Hepatocyte (in vitro differentiated cells): ENCODE results near the gene CNP. TPM values are rescaled to one million over a fixed set of nuclear protein-coding genes. Genes with fewer than 3 reads are reported as not detected.

Experiments used
- DNase-seq: peaks from one replicate; pipeline ENCODE4 v3.0.0-alpha.2; 2016; ENCODE audit warnings: low spot score
- H2AFZ ChIP-seq: fragments of 200-600 bp; sonication (generic); 2 replicates; pipeline ENCODE4 v1.6.0; 2016; ENCODE audit warnings: antibody characterized with exemption, mild to moderate bottlenecking
- H3K27ac ChIP-seq: fragments of 200-600 bp; sonication (generic); 2 replicates; pipeline ENCODE4 v1.5.1; 2016; ENCODE audit warnings: mild to moderate bottlenecking
- H3K27me3 ChIP-seq: fragments of 200-600 bp; sonication (generic); 2 replicates; pipeline ENCODE4 v1.6.1; 2016
- H3K36me3 ChIP-seq: fragments of 200-600 bp; sonication (generic); replicated peaks from 2 replicates; pipeline ENCODE4 v1.5.1; 2016; ENCODE audit warnings: low read depth; ENCODE audit not compliant: insufficient read depth
- H3K4me1 ChIP-seq: fragments of 200-600 bp; sonication (generic); 2 replicates; pipeline ENCODE4 v1.5.1; 2016; ENCODE audit warnings: mild to moderate bottlenecking, moderate library complexity; ENCODE audit not compliant: insufficient read depth
- H3K4me2 ChIP-seq: fragments of 200-600 bp; sonication (generic); 2 replicates; pipeline ENCODE4 v1.6.0; 2016
- H3K4me3 ChIP-seq: fragments of 200-600 bp; sonication (generic); 2 replicates; pipeline ENCODE4 v1.5.1; 2016; ENCODE audit warnings: mild to moderate bottlenecking
- H3K79me2 ChIP-seq: fragments of 200-600 bp; sonication (generic); 2 replicates; pipeline ENCODE4 v1.6.0; 2017; ENCODE audit warnings: mild to moderate bottlenecking
- H3K9me2 ChIP-seq: fragments of 200-600 bp; sonication (generic); replicated peaks from 2 replicates; pipeline ENCODE4 v1.6.0; 2017; ENCODE audit warnings: mild to moderate bottlenecking; ENCODE audit not compliant: insufficient read depth
- H3K9me3 ChIP-seq: fragments of 200-600 bp; sonication (generic); 2 replicates; pipeline ENCODE4 v1.5.1; 2016; ENCODE audit warnings: low read depth, mild to moderate bottlenecking
- H4K20me1 ChIP-seq: fragments of 200-600 bp; sonication (generic); 2 replicates; pipeline ENCODE4 v1.6.0; 2016; ENCODE audit warnings: mild to moderate bottlenecking; ENCODE audit not compliant: insufficient read depth, poor library complexity, severe bottlenecking
- EZH2 ChIP-seq: fragments of 200-600 bp; sonication (generic); IDR thresholded peaks from 2 replicates; pipeline ENCODE4 v1.6.1; 2016; ENCODE audit warnings: antibody characterized with exemption, mild to moderate bottlenecking, borderline replicate concordance
- EZH2phosphoT487 ChIP-seq: fragments of 200-600 bp; sonication (generic); IDR thresholded peaks from one replicate; pipeline ENCODE4 v1.6.1; 2018; ENCODE audit warnings: antibody characterized with exemption, mild to moderate bottlenecking, low read depth, moderate library complexity; ENCODE audit not compliant: unreplicated experiment, severe bottlenecking
- WGBS: methylation state at CpG from one replicate; pipeline ENCODE4 v1.1.6; 2016; ENCODE audit warnings: low lambda C conversion rate; ENCODE audit errors: missing lambda C conversion rate; 5-methylcytosine and 5-hydroxymethylcytosine counted together
- polyA plus RNA-seq: library from polyadenylated mRNA; unstranded; fragments of >200 nt; fragmentation: Nextera tagmentation; extraction: Ambion mirVana; gene quantifications from 2 replicates; pipeline ENCODE4 v1.2.1, GENCODE V29; 2016
- total RNA-seq: library from RNA; depleted of rRNA; stranded (reverse); fragments of >200 nt; gene quantifications from 2 replicates; pipeline ENCODE4 v1.2.3, GENCODE V29; 2014
- TF ChIP-seq, protein P1 (sequence below): fragments of 200-600 bp; sonication (generic); IDR thresholded peaks from 2 replicates; pipeline ENCODE4 v1.5.1; 2016; ENCODE audit warnings: antibody characterized with exemption, mild to moderate bottlenecking; ENCODE audit not compliant: poor library complexity

Gene CNP
- total RNA-seq: 59.8 and 61.4 TPM in 2 replicates
- polyA plus RNA-seq: 77.7 and 97.0 TPM in 2 replicates

DNA sequence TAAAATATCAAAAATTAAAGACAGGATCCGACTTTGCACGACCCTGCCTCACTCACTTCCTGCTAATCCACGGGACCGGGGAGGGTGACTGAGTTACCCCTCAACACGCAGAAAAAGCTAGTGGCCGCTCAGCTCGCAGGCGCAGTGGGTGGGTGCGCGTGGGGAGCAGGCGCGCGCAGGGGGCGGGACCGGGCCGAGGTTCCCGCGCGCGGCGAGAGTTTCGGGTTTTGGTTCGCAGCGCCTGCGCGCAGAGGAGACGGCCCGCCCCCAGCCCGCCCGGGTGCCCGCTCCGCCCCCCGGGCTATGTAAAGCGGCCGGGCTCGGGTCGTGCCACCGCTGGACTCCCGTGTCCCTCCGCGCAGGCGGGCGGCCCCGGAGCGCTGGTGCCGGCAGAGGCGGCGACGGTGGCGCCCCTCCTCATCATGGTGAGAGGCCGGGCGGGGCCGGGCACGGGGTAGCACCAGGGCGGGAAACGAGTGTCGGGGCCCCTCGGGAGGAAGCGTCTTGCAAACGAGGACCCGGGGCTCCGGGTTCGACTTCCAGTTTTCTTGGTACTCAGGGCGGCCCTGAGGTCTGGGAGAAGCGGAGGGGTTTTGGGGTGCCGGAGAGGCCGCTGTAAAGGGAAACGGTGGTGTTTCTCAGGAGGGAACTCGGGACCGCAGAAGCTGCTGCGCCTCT, at the start of gene CNP:
Gene CNP (plus strand): TSS at position 333 of the 678 bp plus-strand sequence. CDS start 90 bp downstream, at position 423.
- no peaks in the 10 kb centered on the region for H3K9me2 ChIP-seq
- H3K4me3 ChIP-seq: peak within 1 kb of the TSS; percentile 71
- H3K36me3 ChIP-seq: no peaks in the 10 kb centered on the region
- H3K27me3 ChIP-seq: no peaks in the 10 kb centered on the region
- H3K4me2 ChIP-seq: peak within 1 kb of the TSS; percentile 92
- H3K9me3 ChIP-seq: no peaks in the 10 kb centered on the region
- peak; percentile 97 for DNase-seq
- H3K4me1 ChIP-seq: peaks cover 17% of the 10 kb centered on the region
- TF ChIP-seq EZH2 (no peak), EZH2phosphoT487 (no peak)
- TF ChIP-seq, protein P1, sequence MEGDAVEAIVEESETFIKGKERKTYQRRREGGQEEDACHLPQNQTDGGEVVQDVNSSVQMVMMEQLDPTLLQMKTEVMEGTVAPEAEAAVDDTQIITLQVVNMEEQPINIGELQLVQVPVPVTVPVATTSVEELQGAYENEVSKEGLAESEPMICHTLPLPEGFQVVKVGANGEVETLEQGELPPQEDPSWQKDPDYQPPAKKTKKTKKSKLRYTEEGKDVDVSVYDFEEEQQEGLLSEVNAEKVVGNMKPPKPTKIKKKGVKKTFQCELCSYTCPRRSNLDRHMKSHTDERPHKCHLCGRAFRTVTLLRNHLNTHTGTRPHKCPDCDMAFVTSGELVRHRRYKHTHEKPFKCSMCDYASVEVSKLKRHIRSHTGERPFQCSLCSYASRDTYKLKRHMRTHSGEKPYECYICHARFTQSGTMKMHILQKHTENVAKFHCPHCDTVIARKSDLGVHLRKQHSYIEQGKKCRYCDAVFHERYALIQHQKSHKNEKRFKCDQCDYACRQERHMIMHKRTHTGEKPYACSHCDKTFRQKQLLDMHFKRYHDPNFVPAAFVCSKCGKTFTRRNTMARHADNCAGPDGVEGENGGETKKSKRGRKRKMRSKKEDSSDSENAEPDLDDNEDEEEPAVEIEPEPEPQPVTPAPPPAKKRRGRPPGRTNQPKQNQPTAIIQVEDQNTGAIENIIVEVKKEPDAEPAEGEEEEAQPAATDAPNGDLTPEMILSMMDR: no peak
- peak within 1 kb of the TSS; percentile 93 for H3K27ac ChIP-seq
- peak within 1 kb of the TSS; percentile 75 for H2AFZ ChIP-seq
- under 1% methylated on average over 37 of the region's 71 CpGs for WGBS
- H3K79me2 ChIP-seq: peaks cover 46% of the 10 kb centered on the region
- H4K20me1 ChIP-seq: peaks cover 6% of the 10 kb centered on the region

DNA sequence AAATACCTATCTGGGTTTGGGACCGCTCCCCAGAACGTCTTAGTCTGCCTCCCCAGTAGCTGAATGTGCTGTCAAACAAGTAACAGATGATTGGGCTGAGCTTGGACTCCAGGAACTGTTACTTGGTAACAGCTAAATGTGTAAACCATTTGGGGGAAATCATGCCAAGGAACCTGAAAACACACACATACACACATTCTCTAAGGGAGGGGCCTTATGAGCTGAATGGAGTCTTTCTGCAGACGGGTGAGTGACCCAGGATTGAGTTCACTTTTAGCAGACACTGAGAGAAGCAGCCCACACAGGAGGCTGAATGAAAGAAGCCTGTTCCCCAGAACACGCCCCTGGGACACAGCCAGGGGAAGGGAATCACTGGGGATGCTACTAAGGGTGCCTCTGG, 49.4 kb upstream of the CNP start:
- Histone ChIP-seq H2AFZ (no peak overlapping the region), H3K27me3 (no peaks in the 10 kb centered on the region), H3K9me3 (no peaks in the 10 kb centered on the region), H4K20me1 (peaks cover 53% of the 10 kb centered on the region), H3K79me2 (peaks cover 64% of the 10 kb centered on the region), H3K27ac (peak overlapping the region; percentile 80), H3K9me2 (no peaks in the 10 kb centered on the region), H3K4me3 (peak overlapping the region; percentile 76), H3K4me1 (peaks cover 52% of the 10 kb centered on the region), H3K4me2 (peak overlapping the region; percentile 90), H3K36me3 (no peaks in the 10 kb centered on the region)
- peak; percentile 39 for DNase-seq
- WGBS: 35% methylated on average over 4 of the region's 4 CpGs
- TF ChIP-seq EZH2phosphoT487 (no peak), EZH2 (no peak)
- TF ChIP-seq, protein P1: no peak

DNA sequence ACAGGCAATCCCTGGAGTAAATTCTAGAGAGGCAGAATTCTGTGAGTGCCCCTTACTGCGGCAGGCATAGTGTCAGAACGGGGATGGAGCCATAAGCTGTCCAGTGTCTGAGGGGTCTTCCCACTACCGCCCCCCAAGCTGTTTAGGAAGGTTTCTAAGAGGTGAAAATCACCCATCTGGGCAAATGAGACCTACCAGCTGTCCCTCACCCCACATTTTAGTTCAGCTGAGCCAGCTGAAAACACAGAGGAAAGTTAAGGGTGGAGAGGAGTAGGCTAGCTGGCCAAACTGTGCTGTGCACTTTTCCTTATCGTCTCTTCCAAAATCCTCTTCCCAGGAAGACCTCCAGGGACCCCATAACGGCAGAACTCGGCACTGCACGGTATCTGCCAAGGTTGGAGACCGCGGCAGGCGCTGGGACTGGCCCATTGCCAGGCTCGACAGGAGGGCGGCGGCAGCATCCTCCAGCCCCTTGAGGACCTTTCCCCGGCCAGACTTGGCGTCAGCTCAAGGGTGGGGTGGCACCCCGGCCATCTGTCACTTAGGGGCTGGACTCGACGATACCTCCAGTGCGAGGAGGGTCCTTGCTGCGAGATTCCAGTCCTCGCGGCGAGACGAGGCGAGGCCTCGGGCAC, 48.8 kb upstream of the CNP start:
- 4% methylated on average over 26 of the region's 26 CpGs for WGBS
- Histone ChIP-seq H3K27ac (peak overlapping the region; percentile 80), H3K4me1 (peaks cover 52% of the 10 kb centered on the region), H2AFZ (peak overlapping the region; percentile 32), H3K4me3 (peak overlapping the region; percentile 76), H3K79me2 (peaks cover 58% of the 10 kb centered on the region), H3K9me3 (no peaks in the 10 kb centered on the region), H3K4me2 (peak overlapping the region; percentile 90), H3K36me3 (no peaks in the 10 kb centered on the region), H3K9me2 (no peaks in the 10 kb centered on the region), H3K27me3 (no peaks in the 10 kb centered on the region), H4K20me1 (peaks cover 48% of the 10 kb centered on the region)
- TF ChIP-seq EZH2 (no peak), EZH2phosphoT487 (no peak)
- TF ChIP-seq, protein P1: no peak
- DNase-seq: peak; percentile 69
